ENCODE data around the gene WNT1.

The WNT1 gene

GRCh38 chr12:49031573-49032161 lies 53.5 kb downstream of the WNT1 start:
- no peak for DNase-seq
